ENCODE measurements around the gene CTDP1.
"Not testable (repeated sequence)": the region's sequence is repeated elsewhere in the genome, so short reads cannot be mapped to it uniquely, and the experiment has no call there.

The CTDP1 gene

GRCh38 chr18:79706006-79706405 lies 26.4 kb downstream of the CTDP1 start:
- no peak for DNase-seq

- DNase-seq, result no peak
These were observed 27.1 kb downstream of the CTDP1 start for GRCh38 chr18:79706658-79707057.

- no peak for DNase-seq
These were observed 27.6 kb downstream of the CTDP1 start for GRCh38 chr18:79707239-79707638.

- no peak for DNase-seq
These were observed 28.1 kb downstream of the CTDP1 start for GRCh38 chr18:79707671-79708070.

DNA sequence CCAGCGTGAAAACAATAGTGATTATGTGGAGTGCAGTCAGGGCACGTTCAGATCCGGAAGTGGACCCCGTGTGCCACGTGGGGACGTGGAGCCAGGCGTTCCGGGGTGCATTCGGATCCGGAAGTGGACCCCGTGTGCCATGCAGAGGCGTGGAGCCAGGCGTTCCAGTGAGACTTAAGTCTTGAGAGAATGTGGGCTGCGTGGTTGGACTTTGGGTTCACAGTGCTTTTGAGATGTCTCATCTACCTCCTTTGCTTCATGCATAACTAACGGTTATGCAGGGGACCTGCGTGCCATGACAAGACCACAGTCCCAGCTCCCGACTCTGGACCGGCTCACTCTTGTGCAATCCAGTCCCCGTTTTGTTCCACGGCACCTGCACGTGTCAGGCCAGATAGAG lies 28.8 kb downstream of the CTDP1 start:
- DNase-seq, result no peak

DNA sequence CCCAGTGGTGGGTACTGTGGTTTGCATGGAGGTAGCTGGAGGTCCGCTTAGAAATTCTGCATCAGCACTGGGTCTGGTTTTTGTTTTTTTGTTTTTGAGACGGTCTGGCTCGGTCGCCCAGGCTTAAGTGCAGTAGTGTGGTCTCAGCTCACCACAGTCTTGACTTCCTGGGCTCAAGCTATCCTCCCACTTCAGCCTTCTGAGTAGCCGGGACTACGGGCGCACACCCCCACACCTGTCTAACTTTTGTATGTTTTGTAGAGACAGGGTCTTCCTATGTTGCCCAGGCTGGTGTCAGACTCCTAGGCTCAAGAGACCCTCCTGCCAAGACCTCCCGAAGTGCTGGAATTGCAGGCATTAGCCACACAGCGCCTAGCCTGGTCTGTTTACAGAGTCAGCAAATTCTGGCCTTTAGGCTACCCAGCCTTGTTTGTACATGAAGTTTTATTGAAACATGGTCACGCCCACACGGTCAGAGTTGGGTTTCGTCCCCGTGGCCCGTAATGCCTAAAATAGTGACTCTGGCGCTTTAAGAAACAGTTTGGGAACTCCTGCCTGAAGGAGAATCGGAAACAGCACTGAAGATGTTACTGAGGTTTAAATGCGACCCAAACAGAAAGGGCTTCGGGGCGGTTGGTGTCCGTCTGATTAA lies 32.7 kb downstream of the CTDP1 start:
- no peak for DNase-seq

GRCh38 chr18:79713341-79713740 lies 33.7 kb downstream of the CTDP1 start:
- DNase-seq, result no peak

DNA sequence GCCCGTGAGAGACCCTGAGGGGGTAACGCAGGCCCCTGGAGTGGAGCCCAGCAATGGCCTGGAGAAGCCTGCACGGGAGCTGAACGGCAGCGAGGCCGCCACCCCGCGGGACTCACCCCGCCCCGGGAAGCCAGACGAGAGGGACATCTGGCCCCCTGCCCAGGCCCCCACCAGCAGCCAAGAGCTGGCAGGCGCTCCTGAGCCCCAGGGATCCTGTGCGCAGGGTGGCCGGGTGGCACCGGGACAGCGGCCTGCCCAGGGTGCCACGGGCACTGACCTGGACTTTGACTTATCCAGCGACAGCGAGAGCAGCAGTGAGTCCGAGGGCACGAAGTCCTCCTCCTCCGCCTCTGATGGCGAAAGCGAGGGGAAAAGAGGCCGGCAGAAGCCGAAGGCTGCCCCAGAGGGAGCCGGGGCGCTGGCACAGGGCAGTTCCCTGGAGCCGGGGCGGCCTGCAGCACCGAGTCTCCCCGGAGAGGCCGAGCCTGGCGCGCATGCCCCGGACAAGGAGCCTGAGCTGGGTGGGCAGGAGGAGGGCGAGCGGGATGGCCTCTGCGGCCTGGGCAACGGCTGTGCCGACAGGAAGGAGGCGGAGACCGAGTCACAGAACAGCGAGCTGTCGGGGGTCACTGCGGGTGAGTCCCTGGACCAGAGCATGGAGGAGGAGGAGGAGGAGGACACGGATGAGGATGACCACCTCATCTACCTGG lies 35.1 kb downstream of the CTDP1 start:
- no peak for DNase-seq

DNA sequence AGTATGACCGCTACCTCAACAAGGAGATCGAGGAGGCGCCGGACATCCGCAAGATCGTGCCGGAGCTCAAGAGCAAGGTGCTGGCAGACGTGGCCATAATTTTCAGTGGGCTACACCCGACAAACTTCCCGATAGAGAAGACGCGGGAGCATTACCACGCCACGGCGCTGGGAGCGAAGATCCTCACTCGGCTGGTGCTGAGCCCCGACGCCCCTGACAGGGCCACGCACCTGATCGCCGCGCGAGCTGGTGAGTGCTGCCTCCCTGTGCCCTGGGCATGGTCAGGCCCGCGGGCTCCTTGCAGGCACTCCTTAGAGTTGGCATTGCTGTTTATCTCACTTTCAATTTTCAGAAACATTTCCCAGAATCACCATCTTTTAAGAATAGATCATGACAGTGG lies 35.7 kb downstream of the CTDP1 start:
- no peak for DNase-seq

DNA sequence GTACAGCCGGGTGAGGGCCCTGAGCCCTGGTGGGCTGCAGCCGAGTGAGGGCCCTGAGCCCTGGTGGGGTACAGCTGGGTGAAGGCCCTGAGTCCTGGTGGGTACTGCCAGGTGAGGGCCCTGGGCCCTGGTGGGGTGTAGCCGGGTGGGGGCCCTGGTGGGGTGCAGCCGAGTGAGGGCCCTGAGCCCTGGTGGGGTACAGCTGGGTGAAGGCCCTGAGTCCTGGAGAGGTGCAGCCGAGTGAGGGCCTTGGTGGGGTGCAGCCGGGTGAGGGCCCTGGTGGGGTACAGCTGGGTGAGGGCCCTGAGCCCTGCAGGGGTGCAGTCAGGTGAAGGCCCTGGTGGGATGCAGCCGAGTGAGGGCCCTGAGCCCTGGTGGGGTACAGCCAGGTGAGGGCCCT lies 37.5 kb downstream of the CTDP1 start:
- no peak for DNase-seq

- no peak for DNase-seq
These were observed 38.0 kb downstream of the CTDP1 start for GRCh38 chr18:79717555-79718074.

- DNase-seq, result no peak
These were observed 38.5 kb downstream of the CTDP1 start for GRCh38 chr18:79718126-79718525.

GRCh38 chr18:79718878-79719477 lies 39.4 kb downstream of the CTDP1 start:
- DNase-seq, result no peak

DNA sequence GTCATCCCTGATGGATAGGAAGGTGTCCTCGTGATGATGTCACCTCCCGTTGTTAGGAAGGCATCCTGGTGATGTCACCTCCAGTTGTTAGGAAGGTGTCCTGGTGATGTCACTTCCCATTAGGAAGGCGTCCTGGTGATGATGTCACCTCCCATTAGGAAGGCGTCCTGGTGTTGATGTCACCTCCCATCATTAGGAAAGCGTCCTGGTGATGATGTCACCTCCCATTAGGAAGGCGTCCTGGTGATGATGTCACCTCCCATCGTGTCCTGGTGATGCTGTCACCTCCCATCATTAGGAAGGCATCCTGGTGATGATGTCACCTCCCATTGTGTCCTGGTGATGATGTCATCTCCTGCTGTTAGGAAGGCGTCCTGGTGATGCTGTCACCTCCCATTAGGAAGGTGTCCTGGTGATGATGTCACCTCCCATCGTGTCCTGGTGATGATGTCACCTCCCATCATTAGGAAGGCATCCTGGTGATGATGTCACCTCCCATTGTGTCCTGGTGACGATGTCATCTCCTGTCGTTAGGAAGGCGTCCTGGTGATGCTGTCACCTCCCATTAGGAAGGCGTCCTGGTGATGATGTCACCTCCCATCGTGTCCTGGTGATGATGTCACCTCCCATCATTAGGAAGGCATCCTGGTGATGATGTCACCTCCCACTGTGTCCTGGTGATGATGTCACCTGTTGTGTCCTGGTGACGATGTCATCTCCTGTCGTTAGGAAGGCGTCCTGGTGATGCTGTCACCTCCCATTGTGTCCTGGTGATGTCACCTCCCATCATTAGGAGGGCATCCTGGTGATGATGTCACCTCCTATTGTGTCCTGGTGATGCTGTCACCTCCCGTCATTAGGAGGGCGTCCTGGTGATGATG lies 40.1 kb downstream of the CTDP1 start:
- not testable (repeated sequence) for DNase-seq

GRCh38 chr18:79720359-79720733 lies 40.7 kb downstream of the CTDP1 start:
- DNase-seq, result no peak

DNA sequence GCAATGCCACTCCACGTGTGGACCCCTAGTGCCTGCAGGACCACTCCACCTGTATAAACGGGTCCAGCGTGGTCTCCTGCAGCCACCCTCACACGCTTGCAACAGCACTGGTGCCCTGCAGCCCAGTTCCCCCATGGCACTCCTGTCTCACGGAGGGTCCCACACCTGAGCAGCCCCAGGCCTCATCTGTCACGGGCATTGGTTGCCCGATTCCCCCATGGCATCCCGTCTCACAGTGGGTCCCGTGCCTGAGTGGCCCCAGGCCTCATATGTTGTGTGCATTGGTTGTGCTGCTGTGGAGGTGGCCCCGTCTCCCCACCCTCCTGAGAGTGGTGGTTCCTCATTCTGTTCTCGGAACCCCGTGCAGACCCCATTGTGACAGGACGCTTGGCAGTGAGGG lies 43.4 kb downstream of the CTDP1 start:
- no peak for DNase-seq

DNA sequence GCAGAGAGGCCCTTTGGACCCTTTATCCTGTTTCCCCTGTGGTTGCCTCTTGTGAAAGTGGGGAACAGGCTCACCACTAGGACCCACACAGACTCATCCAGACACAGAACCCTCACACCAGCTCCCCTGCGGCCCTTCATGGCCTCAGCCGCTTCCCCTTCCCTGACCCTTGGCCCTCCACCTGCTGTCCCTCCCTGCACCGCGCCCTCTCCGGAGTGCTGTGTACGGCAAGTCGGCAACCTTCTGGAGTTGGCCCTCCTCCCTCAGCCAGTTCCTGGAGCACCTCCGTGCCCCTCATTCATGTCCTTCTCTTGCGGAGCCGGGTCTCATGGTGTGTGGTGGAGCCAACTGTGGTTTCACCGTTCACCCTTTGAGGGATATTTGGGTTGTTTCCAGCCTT lies 44.0 kb downstream of the CTDP1 start:
- no peak for DNase-seq

DNA sequence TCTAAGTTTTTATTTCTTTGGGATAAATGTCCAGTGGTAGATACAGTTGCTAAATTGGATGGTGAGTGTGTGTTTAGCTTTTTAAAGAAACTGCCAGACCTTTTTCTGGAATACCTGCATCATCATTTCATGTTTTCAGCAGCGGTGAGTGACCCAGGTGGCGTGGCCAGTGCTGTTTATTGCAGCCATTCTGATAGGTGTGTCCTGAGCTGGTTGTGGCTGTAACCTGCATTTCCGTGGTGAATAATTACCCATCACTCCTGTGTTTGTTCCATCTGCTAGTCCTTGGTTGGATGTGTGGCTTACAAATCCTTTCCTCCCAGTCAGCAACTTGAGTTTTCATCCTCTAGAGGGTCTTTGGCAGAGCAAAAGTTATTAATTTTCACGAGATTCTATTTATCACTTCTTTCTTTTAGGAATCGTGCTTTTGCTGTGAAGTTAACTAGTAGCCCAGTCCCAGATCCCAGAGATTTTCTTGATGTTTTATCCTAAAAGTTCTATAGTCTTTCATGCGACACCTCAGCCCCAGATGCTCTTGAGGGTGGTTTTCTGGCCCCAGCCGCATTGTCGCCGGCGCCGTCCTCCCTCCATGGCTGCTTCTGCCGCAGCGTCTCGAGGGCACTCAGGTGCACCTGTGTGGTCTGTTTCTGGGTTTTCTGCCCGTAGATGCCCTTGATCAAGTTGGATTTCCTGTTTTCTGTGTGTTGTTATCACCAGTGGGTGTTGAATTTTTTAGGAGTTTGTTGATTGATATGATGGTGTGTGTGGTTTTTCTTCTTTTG lies 44.9 kb downstream of the CTDP1 start:
- DNase-seq, result no peak

DNA sequence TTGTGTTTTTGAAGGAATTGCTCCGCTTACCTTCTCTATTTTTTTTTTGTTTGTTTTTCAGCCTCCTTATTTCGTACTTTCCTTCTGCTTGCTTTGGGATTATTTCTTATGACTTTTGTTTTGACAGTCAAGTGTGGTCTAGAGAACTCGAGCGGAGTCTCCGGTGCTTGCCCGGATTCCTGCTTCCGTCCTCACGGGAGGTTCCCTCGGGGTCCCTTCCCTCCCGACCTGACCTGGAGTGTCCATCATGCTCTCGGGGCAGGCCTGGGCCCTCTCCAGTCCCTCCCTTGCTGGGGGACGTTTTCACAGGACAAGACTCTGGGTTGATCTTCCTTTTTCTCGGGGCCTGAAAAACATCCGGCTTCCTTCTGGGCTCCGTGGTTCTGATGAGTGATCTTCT lies 45.9 kb downstream of the CTDP1 start:
- DNase-seq, result no peak

DNA sequence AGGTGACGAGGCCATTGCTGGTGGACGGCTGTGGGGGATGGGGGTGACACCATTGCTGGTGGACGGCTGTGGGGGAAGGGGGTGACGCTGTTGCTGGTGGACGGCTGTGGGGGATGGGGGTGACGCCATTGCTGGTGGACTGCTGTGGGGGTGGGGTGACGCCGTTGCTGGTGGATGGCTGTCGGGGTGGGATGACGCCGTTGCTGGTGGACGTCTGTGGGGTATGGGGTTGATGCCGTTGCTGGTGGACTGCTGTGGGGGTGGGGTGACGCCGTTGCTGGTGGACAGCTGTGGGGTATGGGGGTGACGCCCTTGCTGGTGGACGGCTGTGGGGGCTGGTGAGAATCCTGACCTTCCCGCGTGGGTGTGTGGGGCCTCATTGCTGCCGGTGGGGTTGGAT lies 47.1 kb downstream of the CTDP1 start:
- DNase-seq, result no peak

DNA sequence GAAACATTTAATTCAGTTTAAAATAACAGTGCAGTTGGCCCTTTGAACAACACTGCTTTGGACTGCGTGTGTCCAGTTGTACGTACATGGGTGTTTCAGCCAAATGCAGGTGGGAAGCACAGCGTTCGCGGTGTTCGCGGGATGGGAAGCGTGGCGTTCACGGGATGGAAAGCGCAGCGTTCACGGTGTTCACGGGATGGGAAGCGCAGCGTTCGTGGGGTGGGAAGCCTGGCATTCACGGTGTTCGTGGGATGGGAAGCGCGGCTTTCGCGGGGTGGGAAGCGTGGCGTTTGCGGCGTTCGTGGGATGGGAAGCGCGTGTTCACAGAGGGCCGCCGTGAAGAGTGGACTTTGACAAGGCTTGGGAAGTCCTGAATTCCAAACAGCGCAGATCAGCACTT lies 47.6 kb downstream of the CTDP1 start:
- no peak for DNase-seq

DNA sequence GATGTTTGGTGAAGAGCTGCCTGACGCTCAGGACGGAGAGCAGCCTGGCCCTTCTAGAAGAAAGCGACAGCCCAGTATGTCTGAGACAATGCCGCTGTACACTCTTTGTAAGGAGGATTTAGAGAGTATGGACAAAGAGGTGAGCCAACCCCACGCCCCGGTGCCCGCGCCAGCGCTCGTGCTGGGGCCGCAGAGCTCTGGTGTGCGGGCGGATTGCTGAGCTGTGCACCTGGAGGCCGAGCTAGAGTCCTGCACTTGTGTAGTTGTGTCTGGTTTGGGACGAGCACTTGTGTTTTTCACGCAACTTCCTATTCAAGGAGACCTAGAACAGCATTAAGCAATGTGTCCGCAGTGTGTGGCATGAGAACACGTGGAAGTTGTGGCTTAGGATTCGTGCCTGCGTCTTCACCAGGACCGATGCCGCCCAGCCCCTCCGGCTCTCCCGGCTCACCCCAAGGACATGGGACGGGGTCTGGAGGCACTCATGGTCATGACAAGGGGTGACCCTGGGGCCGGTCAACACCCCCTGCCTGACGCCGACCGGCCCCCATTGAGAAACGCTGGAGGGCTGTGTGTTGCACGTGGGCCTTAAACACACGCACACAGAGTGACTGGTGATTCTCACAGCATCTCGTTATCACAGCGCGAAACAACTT lies 49.5 kb downstream of the CTDP1 start:
- DNase-seq, result no peak

Data from CD4-positive, alpha-beta T cell treated with Interleukin-21 for 1 hour (primary cell).